IMR-90 (cell line): ENCODE data around the gene ZMYM4. TPM values are rescaled to one million over a fixed set of nuclear protein-coding genes. Genes with fewer than 3 reads are reported as not detected.

Experiments
- ATAC-seq: fragments of 200-7000 bp; cut with Tn5 transposase; 2 replicates; pipeline ENCODE4 v1.9.1; 2020; ENCODE audit warnings: low read depth, mild to moderate bottlenecking, moderate library complexity
- BruUV-seq: library from RNA; stranded (reverse); fragments of 400-500 nt; replicated peaks from 2 replicates; lab custom pipeline; 2021; lab: Mats Ljungman, UMichigan
- CTCF ChIA-PET: fragments of 300-600 bp; formaldehyde crosslinking; extraction: SDS; loops from one replicate; lab custom pipeline; 2021; ENCODE audit warnings: antibody characterized with exemption; lab: Yijun Ruan, JAX
- POLR2A ChIA-PET: fragments of 300-600 bp; sonication (Branson Sonifier 250); formaldehyde crosslinking; loops from one replicate; lab custom pipeline; 2022; ENCODE audit warnings: antibody characterized with exemption; ENCODE audit not compliant: unreplicated experiment; lab: Charles Lee
- DNase-seq: peaks from one replicate; pipeline ENCODE4 v3.0.0; 2013
- H2AFZ ChIP-seq: replicated peaks from 2 replicates; pipeline ENCODE3; 2013; ENCODE audit warnings: low read length, mild to moderate bottlenecking; ENCODE audit not compliant: poor library complexity
- H2AK5ac ChIP-seq: 2 replicates; pipeline ENCODE4 v1.6.1; 2013; ENCODE audit warnings: low read depth, low read length, inconsistent platforms
- H2AK9ac ChIP-seq: replicated peaks from 2 replicates; pipeline ENCODE3; 2013; ENCODE audit warnings: mild to moderate bottlenecking, low read depth, low read length, moderate library complexity; ENCODE audit not compliant: poor library complexity
- H2BK120ac ChIP-seq: 2 replicates; pipeline ENCODE4 v1.6.1; 2013; ENCODE audit warnings: low read depth, low read length, inconsistent platforms
- H2BK15ac ChIP-seq: 3 replicates; pipeline ENCODE4 v1.6.1; 2013; ENCODE audit warnings: low read depth, low read length, inconsistent platforms
- H2BK20ac ChIP-seq: 2 replicates; pipeline ENCODE4 v1.6.1; 2013; ENCODE audit warnings: low read depth, mild to moderate bottlenecking, inconsistent platforms, low read length, moderate library complexity
- H2BK5ac ChIP-seq: 2 replicates; pipeline ENCODE4 v1.6.1; 2013; ENCODE audit warnings: mild to moderate bottlenecking, low read depth, low read length, inconsistent platforms; ENCODE audit not compliant: poor library complexity, severe bottlenecking
- H3K14ac ChIP-seq: replicated peaks from 2 replicates; pipeline ENCODE4 v1.6.1; 2013; ENCODE audit warnings: low read depth, low read length, inconsistent platforms
- H3K18ac ChIP-seq: 2 replicates; pipeline ENCODE4 v1.6.1; 2013; ENCODE audit warnings: low read depth, low read length, control low read depth
- H3K23ac ChIP-seq: 2 replicates; pipeline ENCODE4 v1.6.1; 2013; ENCODE audit warnings: low read depth, low read length, inconsistent platforms
- H3K27ac ChIP-seq: 2 replicates; pipeline ENCODE4 v1.5.1; 2013; ENCODE audit warnings: mild to moderate bottlenecking, control low read depth, low read length; ENCODE audit not compliant: insufficient read depth
- H3K27me3 ChIP-seq: 2 replicates; pipeline ENCODE4 v1.6.1; 2013; ENCODE audit warnings: low read length; ENCODE audit not compliant: control insufficient read depth, insufficient read depth
- H3K36me3 ChIP-seq: 2 replicates; pipeline ENCODE4 v1.6.1; 2013; ENCODE audit warnings: low read length, mixed read lengths; ENCODE audit not compliant: control insufficient read depth, insufficient read depth
- H3K4ac ChIP-seq: 2 replicates; pipeline ENCODE4 v1.6.1; 2013; ENCODE audit warnings: low read depth, low read length, inconsistent platforms
- H3K4me1 ChIP-seq: 2 replicates; pipeline ENCODE4 v1.6.1; 2013; ENCODE audit warnings: low read length, mixed read lengths; ENCODE audit not compliant: control insufficient read depth, insufficient read depth
- H3K4me2 ChIP-seq: 2 replicates; pipeline ENCODE4 v1.6.1; 2013; ENCODE audit warnings: low read depth, mild to moderate bottlenecking, control low read depth, low read length, moderate library complexity
- H3K4me3 ChIP-seq: 2 replicates; pipeline ENCODE4 v1.5.1; 2013; ENCODE audit warnings: low read depth, mild to moderate bottlenecking, control low read depth, low read length, moderate library complexity; ENCODE audit not compliant: insufficient read depth
- H3K56ac ChIP-seq: 2 replicates; pipeline ENCODE4 v1.6.1; 2013; ENCODE audit warnings: low read length, inconsistent platforms; ENCODE audit not compliant: insufficient read depth; ENCODE audit errors: extremely low read depth
- H3K79me1 ChIP-seq, 2 experiments: 2 replicates each; pipeline ENCODE4 v1.6.1; 2013; ENCODE audit warnings: low read length in 2 of 2, inconsistent platforms in 1 of 2, low read depth in 1 of 2
- H3K9ac ChIP-seq: 2 replicates; pipeline ENCODE4 v1.6.1; 2013; ENCODE audit warnings: low read depth, low read length, control low read depth
- H3K9me1 ChIP-seq: 2 replicates; pipeline ENCODE4 v1.6.1; 2013; ENCODE audit warnings: low read length, inconsistent platforms; ENCODE audit not compliant: insufficient read depth
- H3K9me3 ChIP-seq: 2 replicates; pipeline ENCODE4 v1.6.1; 2013; ENCODE audit warnings: low read length; ENCODE audit not compliant: control insufficient read depth, insufficient read depth
- H4K20me1 ChIP-seq: 2 replicates; pipeline ENCODE4 v1.6.1; 2013; ENCODE audit warnings: low read length, inconsistent platforms; ENCODE audit not compliant: insufficient read depth
- H4K5ac ChIP-seq: 2 replicates; pipeline ENCODE4 v1.6.1; 2013; ENCODE audit warnings: mild to moderate bottlenecking, low read depth, low read length, control low read depth
- H4K8ac ChIP-seq, 2 experiments: 2 replicates each; pipeline ENCODE4 v1.6.1; 2013; ENCODE audit warnings: low read depth in 2 of 2, low read length in 2 of 2, control low read depth in 1 of 2, inconsistent platforms in 1 of 2
- H4K91ac ChIP-seq: 2 replicates; pipeline ENCODE4 v1.6.1; 2013; ENCODE audit warnings: low read depth, low read length, inconsistent platforms; ENCODE audit not compliant: insufficient read depth
- BHLHE40 ChIP-seq: fragments of 150-350 bp; IDR thresholded peaks from 2 replicates; pipeline ENCODE4 v1.6.1; 2016; ENCODE audit warnings: mild to moderate bottlenecking, low read depth, low read length
- CEBPB ChIP-seq: IDR thresholded peaks from 2 replicates; pipeline ENCODE4 v1.6.1; 2012; ENCODE audit warnings: low read depth, low read length, improper control_type of control experiment
- CHD1 ChIP-seq: IDR thresholded peaks from 2 replicates; pipeline ENCODE4 v1.6.1; 2012; ENCODE audit warnings: low read depth, low read length, improper control_type of control experiment
- CTCF ChIP-seq: conservative IDR thresholded peaks from 2 replicates; pipeline ENCODE4 v1.5.1; 2012; ENCODE audit warnings: mild to moderate bottlenecking, low read depth, low read length, improper control_type of control experiment
- ELK1 ChIP-seq: fragments of 150-350 bp; IDR thresholded peaks from 2 replicates; pipeline ENCODE4 v1.6.1; 2016; ENCODE audit warnings: low read depth, mild to moderate bottlenecking, low read length, moderate library complexity, borderline replicate concordance
- FOS ChIP-seq: fragments of 150-350 bp; IDR thresholded peaks from 2 replicates; pipeline ENCODE4 v1.6.1; 2016; ENCODE audit warnings: low read depth, low read length
- MAFK ChIP-seq: IDR thresholded peaks from 2 replicates; pipeline ENCODE4 v1.6.1; 2012; ENCODE audit warnings: low read depth, low read length, improper control_type of control experiment
- MAZ ChIP-seq: IDR thresholded peaks from 2 replicates; pipeline ENCODE4 v1.6.1; 2012; ENCODE audit warnings: low read depth, mild to moderate bottlenecking, low read length, improper control_type of control experiment, moderate library complexity, borderline replicate concordance
- MXI1 ChIP-seq: IDR thresholded peaks from 2 replicates; pipeline ENCODE4 v1.6.1; 2012; ENCODE audit warnings: low read depth, mild to moderate bottlenecking, low read length, moderate library complexity, borderline replicate concordance
- NFE2L2 ChIP-seq: fragments of 150-350 bp; IDR thresholded peaks from 2 replicates; pipeline ENCODE4 v1.6.1; 2016; ENCODE audit warnings: low read depth, mild to moderate bottlenecking, low read length
- POLR2A ChIP-seq: IDR thresholded peaks from 2 replicates; pipeline ENCODE4 v1.6.1; 2012; ENCODE audit warnings: mild to moderate bottlenecking, low read depth, low read length
- RAD21 ChIP-seq: IDR thresholded peaks from 2 replicates; pipeline ENCODE4 v1.6.1; 2012; ENCODE audit warnings: low read length, improper control_type of control experiment
- RCOR1 ChIP-seq: IDR thresholded peaks from 2 replicates; pipeline ENCODE4 v1.6.1; 2012; ENCODE audit warnings: mild to moderate bottlenecking, low read length, improper control_type of control experiment; ENCODE audit not compliant: insufficient replicate concordance
- RFX5 ChIP-seq: IDR thresholded peaks from 2 replicates; pipeline ENCODE4 v1.8.0; 2012; ENCODE audit warnings: low read depth, mild to moderate bottlenecking, low read length, moderate library complexity
- SMC3 ChIP-seq: fragments of 150-350 bp; IDR thresholded peaks from 2 replicates; pipeline ENCODE4 v1.6.1; 2016; ENCODE audit warnings: low read depth, mild to moderate bottlenecking, antibody characterized with exemption, low read length, moderate library complexity
- USF2 ChIP-seq: fragments of 150-350 bp; IDR thresholded peaks from 2 replicates; pipeline ENCODE4 v1.6.1; 2017; ENCODE audit warnings: mild to moderate bottlenecking, antibody characterized with exemption, low read length, low read depth
- WGBS, 2 experiments: methylation state at CpG; one replicate each; pipeline versions ENCODE4 v1.1.5 to v1.1.7; 2013; ENCODE audit warnings: missing lambda C conversion rate in 2 of 2; ENCODE audit not compliant: insufficient read length in 1 of 2; ENCODE audit errors: extremely low coverage in 2 of 2; 5-methylcytosine and 5-hydroxymethylcytosine counted together
- dilution Hi-C: fragments of 300-500 bp; cut with HindIII; formaldehyde crosslinking; loops from one replicate; pipeline ENCODE4 v1.14.3; 2018; ENCODE audit warnings: low sequenced_read_pairs; ENCODE audit not compliant: unreplicated experiment
- in situ Hi-C: fragments of 300-500 bp; cut with MboI; formaldehyde crosslinking; loops from 3 replicates; pipeline ENCODE4 v1.14.3; 2019; ENCODE audit warnings: low sequenced_read_pairs, inconsistent platforms, mixed read lengths
- intact Hi-C: fragments of 100-400 bp; cut with micrococcal nuclease; formaldehyde crosslinking; loops from 2 replicates; pipeline ENCODE4 v1.10.0; 2022
- polyA plus RNA-seq, 3 experiments: library from polyadenylated mRNA; depleted of rRNA; stranded (reverse); fragments of >200 nt; gene quantifications; 2 replicates each; pipeline ENCODE4 v1.2.3, GENCODE V29; 2012; ENCODE audit warnings: low replicate concordance in 1 of 3
- total RNA-seq: library from RNA; depleted of rRNA; stranded (reverse); fragments of >200 nt; gene quantifications from 2 replicates; pipeline ENCODE4 v1.2.3, GENCODE V29; 2012

ZMYM4 gene
- total and polyA plus RNA-seq, 2 of the 4 experiments (the other 2 are of a cell fraction): 14.7 to 53.8 TPM

GRCh38 chr1:35279555-35279904, 11.0 kb downstream of the ZMYM4 start:
- no CpG with 5 or more reads among the region's 1 CpG for WGBS, 2 experiments
- CTCF ChIA-PET: interaction anchor here (1.1 kb wide), 1 partner anchor 10 kb away, joined by 3 read pairs; no protein-coding TSS in a partner anchor
- dilution Hi-C loops: no loop called here

More at GRCh38 chr1:35279555-35279904, 11.0 kb downstream of the ZMYM4 start:
- Histone ChIP-seq H3K9me3 (peaks cover 4% of the 10 kb centered on the region; the same call in 1 of the 2 replicates), H2BK20ac (no peak overlapping the region), H3K4me2 (no peak overlapping the region), H2AK5ac (no peak overlapping the region), H2BK15ac (no peak overlapping the region), H4K20me1 (peaks cover 32% of the 10 kb centered on the region), H4K5ac (no peak overlapping the region), H3K4ac (no peak overlapping the region), H3K27ac (no peak overlapping the region), H3K4me3 (no peak overlapping the region), H3K9ac (no peak overlapping the region), H4K8ac (no peak overlapping the region), H3K36me3 (peaks cover 8% of the 10 kb centered on the region), H3K18ac (no peak overlapping the region), H2AFZ (no peak overlapping the region), H3K14ac (no peak overlapping the region), H3K23ac (no peak overlapping the region), H4K91ac (no peak overlapping the region), H2BK120ac (no peak overlapping the region), H2BK5ac (no peak overlapping the region), H3K27me3 (no peaks in the 10 kb centered on the region), H3K9me1 (no peaks in the 10 kb centered on the region), H3K56ac (no peak overlapping the region), H3K79me1 (peaks cover 15 to 53% of the 10 kb centered on the region in 2 experiments; a peak in 3 of 4 replicates), H3K4me1 (no peaks in the 10 kb centered on the region), H2AK9ac (no peak overlapping the region)
- intact Hi-C loops (no loop called here), in situ Hi-C loops (no loop called here)
- POLR2A ChIA-PET: no interaction called here
- DNase-seq: no peak
- no TSS peak for BruUV-seq
- TF ChIP-seq POLR2A (no peak), USF2 (no peak), NFE2L2 (no peak), MXI1 (no peak), ELK1 (no peak), RCOR1 (no peak), BHLHE40 (no peak), MAZ (no peak), CTCF (no peak), CEBPB (no peak), RAD21 (no peak), CHD1 (no peak), SMC3 (no peak), MAFK (no peak), FOS (no peak), RFX5 (no peak)
- no peak for ATAC-seq
